Measurements from ENCODE around the gene MARK2.
A peak's percentile ranks its signal among the peaks of the same experiment; 100 is the strongest.
"Not testable (repeated sequence)": the region's sequence is repeated elsewhere in the genome, so short reads cannot be mapped to it uniquely, and the experiment has no call there.

Gene MARK2

GRCh38 chr11:63862923-63863322 lies 24.0 kb downstream of the MARK2 start:
- Histone ChIP-seq H3K27ac (no peak overlapping the region), H3K4me3 (no peak overlapping the region)
- TF ChIP-seq CTCF (IDR thresholded peaks at IDR 0.05) = no peak
- DNase-seq (ENCODE audit: low spot score) = no peak

GRCh38 chr11:63863620-63864019 lies 24.7 kb downstream of the MARK2 start:
- H3K27ac ChIP-seq; DNase-seq (ENCODE audit: low spot score); H3K4me3 ChIP-seq: not testable (repeated sequence)

- no peak for TF ChIP-seq CTCF (IDR thresholded peaks at IDR 0.05)
- no peak overlapping the region for H3K27ac ChIP-seq
- DNase-seq (ENCODE audit: low spot score) = no peak
Observed at GRCh38 chr11:63866211-63866610, 27.3 kb downstream of the MARK2 start.

GRCh38 chr11:63867511-63867910 lies 28.6 kb downstream of the MARK2 start:
- no peak overlapping the region for H3K27ac ChIP-seq

More at GRCh38 chr11:63866211-63866610, 27.3 kb downstream of the MARK2 start:
- no peak overlapping the region for H3K4me3 ChIP-seq

GRCh38 chr11:63868399-63869064 lies 29.6 kb downstream of the MARK2 start:
- TF ChIP-seq CTCF (IDR thresholded peaks at IDR 0.05) = no peak
- DNase-seq (ENCODE audit: low spot score) = no peak
- peak overlapping the region in 1 of 2 donors; percentile 47 for H3K27ac ChIP-seq

More at GRCh38 chr11:63867511-63867910, 28.6 kb downstream of the MARK2 start:
- TF ChIP-seq CTCF (IDR thresholded peaks at IDR 0.05) = no peak
- DNase-seq (ENCODE audit: low spot score) = no peak
- H3K4me3 ChIP-seq = no peak overlapping the region

GRCh38 chr11:63869171-63869591 lies 30.3 kb downstream of the MARK2 start:
- H3K27ac ChIP-seq = peak overlapping the region in 1 of 2 donors; percentile 47
- no peak for TF ChIP-seq CTCF (IDR thresholded peaks at IDR 0.05)
- no peak for DNase-seq (ENCODE audit: low spot score)
- no peak overlapping the region for H3K4me3 ChIP-seq

More at GRCh38 chr11:63868399-63869064, 29.6 kb downstream of the MARK2 start:
- H3K4me3 ChIP-seq = no peak overlapping the region

GRCh38 chr11:63869683-63870082 lies 30.8 kb downstream of the MARK2 start:
- no peak overlapping the region for H3K4me3 ChIP-seq
- no peak for TF ChIP-seq CTCF (IDR thresholded peaks at IDR 0.05)
- H3K27ac ChIP-seq = peak overlapping the region in 1 of 2 donors; percentile 29
- DNase-seq (ENCODE audit: low spot score) = no peak

Measured in coronary artery (tissue), 2 donors.